NCI-H1417 treated with DMSO at 0.1 percent for 48 hours (cell line): ENCODE results near the gene APBA1.
"Not testable (repeated sequence)": the region's sequence is repeated elsewhere in the genome, so short reads cannot be mapped to it uniquely, and the experiment has no call there.

Experiments used
- DNase-seq: peaks from one replicate; lab custom pipeline; 2025; lab: John Stamatoyannopoulos, UW

APBA1 gene

DNA sequence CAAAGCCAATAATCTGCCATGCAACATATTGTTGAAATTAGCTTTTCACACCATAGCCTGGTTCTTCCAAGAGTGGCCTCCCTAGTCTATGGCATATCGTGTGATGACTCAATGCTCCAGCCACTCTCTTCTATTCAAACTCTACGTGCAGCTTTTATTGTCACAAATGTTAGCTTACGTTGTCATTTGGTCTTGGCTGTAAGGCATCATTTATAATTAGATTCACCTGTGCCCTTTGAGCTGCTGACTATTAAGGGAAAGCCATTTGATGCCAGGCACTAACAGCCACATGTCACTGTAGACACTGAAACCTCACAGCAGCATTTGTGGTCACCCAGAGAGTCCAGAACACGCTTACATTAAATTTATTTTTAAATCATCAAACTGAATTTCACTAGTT is 66.8 kb downstream of the APBA1 start:
- peak; percentile 26 for DNase-seq

DNA sequence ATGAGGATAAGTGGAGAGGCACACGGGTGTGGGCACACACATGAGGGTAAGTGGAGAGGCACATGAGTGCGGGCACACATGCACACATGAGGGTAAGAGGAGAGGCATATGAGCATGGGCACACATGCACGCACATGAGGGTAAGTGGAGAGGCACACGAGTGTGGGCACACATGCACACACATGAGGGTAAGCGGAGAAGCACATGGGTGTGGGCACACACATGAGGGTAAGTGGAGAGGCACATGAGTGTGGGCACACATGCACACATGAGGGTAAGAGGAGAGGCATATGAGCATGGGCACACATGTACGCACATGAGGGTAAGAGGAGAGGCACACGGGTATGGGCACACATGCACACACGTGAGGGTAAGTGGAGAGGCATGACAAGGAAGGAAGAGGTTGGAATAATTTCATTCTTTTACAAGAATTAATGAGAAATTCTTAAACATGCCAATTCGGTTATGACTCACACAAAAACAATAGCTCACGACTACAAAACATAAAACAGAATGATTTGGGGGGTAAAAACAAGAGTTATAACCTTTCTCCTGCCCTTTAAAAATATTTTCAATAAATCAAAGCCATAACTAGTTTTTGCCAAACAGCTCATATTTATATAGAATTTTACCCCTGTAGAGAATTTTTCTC is 67.5 kb downstream of the APBA1 start:
- no peak for DNase-seq

DNA sequence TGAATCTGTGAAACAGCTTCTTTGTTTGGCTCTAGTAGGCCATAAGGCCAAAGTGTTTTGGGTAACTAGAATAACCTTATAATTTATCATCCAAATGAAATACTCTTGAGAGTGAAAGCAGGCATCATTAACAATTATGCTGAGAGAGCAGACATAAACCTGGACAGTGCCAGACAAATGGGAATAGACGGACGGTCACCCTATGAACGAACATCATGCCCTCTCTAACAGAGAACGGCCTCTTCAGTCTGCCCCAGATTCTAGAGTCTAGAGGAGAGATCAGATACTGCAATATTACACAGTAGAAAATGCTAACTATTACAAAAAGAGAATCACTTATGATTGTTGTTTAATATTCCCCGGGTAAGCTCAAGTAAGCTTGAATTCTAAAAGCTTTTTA is 68.5 kb downstream of the APBA1 start:
- no peak for DNase-seq

DNA sequence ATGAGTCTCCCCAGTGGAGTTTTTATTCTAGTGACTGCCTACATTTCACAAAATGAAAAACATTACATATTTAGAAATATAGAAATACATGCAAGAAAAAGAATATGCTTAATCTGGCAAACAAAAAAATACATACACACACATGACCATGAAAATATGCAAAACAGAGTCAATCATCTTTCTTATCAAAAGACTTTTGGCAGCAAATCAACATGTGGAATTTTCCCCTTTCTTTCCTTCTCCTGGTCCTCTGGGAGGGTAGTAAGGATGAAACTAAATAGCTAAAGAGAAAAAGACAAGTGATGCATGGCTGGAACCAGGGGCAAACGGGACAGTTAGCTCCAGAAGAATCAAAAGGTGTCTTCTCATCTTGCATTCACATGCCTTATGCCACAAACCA is 69.4 kb downstream of the APBA1 start:
- no peak for DNase-seq

DNA sequence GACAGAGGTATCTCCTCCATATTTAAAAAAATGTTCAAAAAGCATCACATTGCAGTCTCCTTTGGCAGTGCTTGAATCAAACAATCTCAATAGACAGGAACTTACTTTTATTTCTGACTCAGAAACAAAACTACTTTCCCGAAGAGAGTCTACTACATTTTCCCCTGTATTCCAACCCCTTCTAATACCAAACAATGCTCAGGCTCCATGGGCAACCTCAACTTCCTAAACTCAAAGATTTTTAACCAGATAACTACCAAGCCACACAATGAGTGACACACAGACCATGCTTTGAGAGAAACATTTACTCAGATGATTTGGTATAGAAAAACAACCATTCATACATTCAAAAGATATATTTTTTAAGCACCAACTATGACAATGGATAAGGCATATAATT is 70.5 kb downstream of the APBA1 start:
- no peak for DNase-seq

DNA sequence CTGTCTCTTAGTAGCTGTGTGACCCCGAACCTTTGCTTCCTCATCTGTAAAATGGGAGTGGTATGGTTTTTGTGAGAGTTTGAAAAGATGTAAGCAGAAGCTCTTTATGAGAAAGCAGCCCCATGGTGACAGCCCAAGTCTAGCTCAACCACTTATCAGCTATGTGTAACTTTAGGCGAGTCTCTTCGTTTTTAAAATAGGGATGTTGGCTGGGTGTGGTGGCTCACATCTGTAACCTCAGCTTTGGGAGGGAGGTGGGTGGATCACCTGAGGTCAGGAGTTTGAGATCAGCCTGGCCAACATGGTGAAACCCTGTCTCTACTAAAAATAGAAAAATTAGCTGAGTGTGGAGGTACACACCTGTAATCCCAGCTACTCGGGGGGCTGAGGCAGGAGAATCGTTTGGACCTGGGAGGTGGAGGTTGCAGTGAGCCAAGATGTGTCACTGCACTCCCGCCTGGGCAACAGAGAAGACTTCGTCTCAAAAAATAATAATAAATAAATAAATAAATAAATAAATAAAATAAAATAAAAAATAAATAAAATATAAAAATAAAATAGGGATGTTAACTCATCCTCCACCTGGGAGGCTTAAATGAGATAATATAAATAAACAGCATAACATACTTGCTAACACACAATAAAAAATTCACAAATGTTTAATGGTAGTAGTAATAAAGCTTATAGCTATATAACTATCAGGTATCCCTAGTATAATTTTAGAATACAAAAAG is 71.7 kb downstream of the APBA1 start:
- DNase-seq, result no peak

DNA sequence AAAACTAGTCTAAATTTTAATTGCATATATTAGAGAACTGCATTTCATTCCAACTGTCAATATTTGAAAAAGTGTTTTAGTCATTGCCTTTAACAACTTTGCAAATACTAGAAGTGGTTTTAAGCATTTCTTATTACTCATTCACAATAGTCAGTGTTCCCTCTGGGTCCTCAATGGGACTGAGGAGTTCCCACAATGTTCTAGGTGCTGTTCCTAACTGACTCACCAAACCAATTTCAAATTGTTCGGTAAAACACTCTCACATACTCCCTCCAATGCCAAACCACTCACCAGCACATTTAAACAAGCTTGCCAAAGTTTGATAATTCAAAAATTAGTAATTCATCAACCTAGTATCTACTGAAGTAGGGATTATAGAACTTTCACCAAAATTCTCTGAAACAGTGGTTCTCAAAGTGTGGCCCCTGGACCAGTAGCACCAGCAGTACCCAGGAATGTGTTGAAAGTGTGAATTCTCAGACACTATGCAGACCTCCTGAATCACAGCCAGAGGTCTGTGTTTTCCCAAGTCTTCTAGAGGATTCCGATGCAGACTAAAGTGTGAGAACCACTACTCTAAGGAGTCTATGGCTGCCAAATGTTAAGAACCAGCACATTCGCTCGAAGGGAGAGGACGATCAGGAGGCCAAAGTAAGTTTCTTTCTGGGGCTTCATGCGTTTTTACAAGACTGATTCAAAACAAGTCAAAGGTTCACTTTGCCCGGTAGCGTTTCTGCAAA is 72.8 kb downstream of the APBA1 start:
- no peak for DNase-seq

DNA sequence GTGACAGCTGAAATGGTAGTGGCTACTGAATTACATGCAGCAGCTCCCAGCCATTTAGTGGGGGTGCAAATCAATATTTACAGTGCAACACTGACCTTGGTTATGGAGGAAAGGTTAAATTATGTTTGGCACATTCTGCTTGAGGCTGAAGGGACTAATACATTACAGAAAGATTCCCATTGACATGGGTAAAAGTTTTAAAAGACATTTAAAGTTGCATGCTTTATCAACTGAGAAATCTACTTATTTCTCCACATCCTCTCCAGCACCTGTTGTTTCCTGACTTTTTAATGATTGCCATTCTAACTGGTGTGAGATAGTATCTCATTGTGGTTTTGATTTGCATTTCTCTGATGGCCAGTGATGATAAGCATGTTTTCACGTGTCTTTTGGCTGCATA is 75.3 kb downstream of the APBA1 start:
- DNase-seq, result not testable (repeated sequence)

DNA sequence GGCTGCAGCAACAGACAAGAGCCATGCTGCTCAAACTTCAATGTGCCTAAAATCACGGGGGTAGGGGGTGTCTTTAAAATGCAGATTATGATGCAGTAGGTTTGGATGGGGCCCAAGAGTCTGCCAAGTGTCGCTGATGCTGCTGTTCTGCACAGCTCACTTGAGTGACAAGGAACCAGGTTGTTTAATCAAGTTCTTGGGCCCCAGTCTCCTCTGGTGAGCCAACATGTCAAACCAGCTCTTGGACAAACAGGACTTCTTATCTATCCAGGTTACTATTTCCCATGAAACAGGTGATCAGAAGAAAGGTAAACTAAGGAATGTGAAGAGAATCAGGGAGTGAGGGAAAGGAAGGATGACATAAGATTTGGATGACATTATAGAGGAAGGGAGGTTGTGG is 78.0 kb downstream of the APBA1 start:
- DNase-seq, result no peak

DNA sequence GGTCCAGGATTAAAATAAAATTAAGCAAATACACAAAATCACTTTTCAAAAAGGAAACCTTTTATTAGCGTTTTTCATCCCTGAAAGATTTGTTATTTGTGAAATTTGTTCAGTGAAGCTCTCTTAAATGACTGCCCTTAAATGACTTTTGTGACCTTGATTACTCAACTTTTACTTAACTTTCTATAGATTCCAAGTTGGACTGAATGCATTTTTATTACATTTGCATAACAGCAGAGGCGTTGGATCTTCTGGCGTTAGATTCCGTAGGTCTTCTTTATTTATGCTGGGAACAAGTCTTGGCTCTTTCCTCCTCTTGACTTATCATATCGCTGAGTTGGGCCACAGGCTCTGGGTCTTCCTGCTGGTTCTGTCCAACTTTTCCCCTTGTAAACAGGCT is 78.4 kb downstream of the APBA1 start:
- no peak for DNase-seq

DNA sequence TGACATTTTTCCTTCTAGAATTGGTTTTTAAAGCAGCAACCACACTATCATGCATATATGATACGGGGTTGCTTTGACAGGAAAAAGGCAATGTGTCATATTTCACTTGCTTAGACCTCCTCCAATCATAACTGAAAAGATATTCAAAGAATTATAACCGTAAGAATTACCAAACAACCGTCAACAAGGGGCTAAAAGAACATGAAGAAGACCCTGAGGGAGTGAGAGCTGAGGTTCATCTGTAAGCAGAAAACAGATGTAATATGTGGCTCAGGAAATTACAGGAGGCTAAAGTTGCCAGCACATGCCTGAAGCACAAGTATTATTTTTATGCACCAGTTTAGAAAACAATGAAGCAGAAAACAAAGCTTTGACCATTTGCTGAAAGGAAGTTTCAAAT is 78.9 kb downstream of the APBA1 start:
- no peak for DNase-seq

DNA sequence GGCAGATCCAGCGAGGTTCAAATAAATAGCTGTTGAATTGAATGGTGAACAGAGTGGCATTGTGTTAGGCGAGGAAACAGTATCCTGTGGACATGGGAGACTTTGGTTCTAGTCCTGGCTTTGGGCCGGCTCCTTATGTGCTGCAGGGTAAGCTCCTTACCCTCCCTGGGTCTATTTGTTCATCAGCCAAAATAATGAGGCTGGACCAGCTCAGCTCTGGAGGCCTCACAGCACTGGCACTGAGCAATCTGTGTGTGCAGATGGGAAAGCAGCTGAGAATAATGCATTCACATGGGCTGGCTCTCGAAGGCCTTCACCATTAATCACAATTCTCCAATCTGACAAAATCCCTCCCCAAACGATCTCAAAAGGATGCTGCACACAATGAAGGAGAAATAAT is 81.9 kb downstream of the APBA1 start:
- DNase-seq, result no peak

DNA sequence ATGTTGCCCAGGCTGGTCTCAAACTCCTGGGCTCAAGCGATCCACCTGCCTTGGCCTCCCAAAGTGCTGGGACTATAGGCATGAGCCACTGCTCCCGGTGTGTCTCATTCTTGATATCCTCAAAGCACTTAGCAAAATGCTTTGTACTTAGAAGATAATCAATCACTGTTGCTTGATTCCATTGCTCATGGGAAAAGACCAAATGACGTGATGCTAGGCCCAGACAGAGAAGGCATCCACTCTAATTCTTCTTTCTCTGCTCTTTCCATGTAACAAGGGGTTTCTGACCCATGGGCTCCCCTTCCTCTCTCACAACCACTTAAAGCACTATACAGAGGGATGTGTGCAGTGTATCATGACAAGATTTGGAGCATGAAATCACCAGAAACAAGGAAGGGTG is 83.0 kb downstream of the APBA1 start:
- DNase-seq, result no peak

DNA sequence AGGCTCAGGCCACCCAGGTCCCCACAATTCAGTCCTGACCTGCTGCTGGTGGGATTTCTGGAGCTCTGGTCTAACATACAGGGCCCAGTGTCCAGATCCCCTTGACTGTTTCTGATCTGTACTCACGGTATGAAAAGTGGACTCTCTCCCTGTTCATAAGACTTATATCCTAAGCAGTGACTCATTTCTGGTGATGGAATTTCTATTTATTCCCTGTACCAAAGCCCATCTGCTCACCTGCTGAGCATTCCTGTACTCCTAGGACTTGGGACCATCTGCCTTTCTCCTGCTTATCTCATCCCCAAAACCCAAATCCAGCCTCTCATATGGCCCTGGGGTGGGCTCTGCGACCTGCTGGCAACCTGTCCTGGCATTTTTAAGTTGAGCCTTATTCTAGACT is 86.6 kb downstream of the APBA1 start:
- DNase-seq, result no peak

DNA sequence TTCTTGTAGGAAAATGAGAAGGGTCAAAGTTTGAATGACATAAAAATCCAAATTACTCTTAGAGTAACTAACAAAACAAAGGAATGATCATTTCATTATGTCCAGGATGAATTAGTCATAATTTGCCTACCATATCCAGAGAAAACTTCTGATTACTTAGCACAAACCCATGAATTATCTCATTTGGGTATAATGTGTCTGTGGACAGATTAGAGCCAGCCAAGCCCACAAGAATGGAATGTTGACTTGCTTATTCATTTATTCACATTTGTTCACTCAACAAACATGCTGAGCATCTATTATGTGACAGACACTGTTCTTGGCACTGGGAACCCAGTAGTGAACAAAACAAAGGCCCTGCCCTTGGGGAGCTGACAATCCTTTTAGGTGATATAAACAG is 87.4 kb downstream of the APBA1 start:
- DNase-seq, result no peak

DNA sequence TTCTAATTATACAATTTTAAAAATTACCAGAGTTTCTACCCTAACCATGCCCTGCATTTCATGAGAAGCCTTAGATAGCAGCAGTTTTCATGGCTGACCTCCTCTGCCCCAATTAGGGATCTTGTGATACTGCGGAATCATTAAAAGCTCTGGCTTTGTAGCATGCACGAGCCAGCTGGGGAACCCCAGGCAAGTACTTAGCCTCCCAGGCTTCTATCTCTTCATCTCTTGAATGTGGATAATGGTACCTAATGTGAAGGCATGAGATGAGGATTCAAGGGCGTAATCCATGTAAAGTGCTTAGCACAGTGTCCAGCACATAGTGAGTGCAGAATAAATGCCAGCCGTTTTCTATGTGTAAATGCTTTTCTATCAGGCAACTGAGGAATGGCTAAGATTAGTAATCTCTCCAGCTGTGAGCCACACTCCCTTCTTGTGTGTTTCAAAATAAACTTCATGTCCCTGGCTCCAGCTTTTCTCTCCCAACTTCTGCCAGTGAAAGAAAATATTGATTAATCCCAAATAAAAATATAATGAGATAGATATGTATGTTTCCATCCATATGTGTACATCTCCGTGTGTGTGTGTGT is 88.4 kb downstream of the APBA1 start:
- DNase-seq, result no peak

DNA sequence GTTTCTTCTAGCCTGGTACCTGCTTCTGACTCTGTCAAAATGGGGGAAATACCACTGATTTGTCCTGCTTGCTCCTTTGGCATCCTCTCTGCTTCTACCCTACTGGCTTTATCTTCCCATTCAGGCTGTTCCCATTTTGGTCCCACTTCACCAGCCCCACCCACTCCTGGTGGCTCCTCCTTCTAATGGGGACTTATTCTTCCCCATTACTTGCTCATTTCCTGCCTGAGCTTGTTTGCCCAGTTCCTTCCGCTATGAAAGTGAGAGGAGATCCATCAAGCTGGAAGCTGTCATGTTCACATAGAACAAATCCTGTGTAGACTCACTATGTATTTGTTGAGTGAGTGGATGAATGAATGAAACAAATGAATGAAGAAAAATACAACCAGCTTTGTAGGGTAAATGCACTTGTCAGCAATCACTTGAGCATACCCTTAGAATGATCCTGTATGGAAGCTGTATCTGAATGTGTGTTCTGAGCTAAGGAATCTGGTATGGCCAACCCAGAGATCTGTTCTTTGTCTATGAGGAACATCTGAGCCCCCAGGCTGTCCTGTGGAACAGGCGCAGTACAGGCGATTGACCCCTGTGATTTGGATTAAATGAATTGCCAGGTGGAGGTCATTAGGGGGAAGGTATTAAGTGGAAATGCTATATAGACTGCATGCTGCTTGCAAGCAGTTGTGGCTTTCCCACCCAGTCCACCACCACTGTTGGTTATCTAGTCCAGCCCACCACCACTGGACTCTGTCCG is 89.5 kb downstream of the APBA1 start:
- no peak for DNase-seq

DNA sequence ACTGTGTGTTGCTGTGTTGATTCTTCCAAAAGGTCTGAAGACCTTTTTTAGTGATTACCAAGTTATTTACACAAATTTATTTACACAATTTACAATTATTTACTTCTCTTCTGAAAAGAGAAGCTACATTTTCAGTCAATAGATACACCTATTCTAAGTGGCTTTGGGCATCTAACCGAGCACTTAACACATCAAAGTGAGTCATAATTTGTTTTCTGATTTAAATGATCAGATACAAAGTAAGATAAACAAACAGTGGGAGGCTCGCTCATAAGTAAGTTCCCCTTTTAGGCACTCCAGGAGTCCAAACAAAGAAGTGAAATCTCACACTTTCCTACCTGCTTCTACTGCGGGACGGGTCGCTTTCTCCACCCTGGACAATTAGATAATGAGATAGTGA is 90.2 kb downstream of the APBA1 start:
- no peak for DNase-seq

DNA sequence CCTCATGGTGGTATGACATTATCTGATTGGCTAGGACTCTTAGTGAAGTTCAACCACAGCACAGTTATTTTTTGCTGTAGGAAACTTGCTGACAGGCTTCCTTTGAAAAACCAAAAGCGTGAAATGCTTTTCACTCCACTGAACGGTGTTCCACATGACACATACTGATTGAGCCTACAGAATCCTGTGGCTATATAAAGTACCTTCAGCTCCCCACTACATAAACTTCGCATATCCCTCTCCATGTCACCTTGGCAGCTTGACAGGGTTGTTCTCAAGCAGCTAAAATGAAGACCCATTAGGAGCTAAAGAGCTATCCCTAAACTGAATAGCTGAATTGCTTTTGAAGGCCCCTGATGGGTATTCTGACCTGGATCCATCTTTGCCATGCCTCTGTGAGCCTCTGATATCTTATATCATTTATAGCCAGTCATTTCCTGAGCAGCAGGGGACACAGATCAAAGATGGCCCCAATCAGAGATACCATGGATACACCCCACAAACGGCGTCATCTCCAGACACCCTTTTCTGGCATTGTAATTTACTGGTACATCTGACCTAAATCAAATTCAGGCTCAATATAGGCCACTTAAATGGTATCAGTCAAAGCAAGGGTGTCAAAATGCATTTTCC is 91.5 kb downstream of the APBA1 start:
- no peak for DNase-seq

DNA sequence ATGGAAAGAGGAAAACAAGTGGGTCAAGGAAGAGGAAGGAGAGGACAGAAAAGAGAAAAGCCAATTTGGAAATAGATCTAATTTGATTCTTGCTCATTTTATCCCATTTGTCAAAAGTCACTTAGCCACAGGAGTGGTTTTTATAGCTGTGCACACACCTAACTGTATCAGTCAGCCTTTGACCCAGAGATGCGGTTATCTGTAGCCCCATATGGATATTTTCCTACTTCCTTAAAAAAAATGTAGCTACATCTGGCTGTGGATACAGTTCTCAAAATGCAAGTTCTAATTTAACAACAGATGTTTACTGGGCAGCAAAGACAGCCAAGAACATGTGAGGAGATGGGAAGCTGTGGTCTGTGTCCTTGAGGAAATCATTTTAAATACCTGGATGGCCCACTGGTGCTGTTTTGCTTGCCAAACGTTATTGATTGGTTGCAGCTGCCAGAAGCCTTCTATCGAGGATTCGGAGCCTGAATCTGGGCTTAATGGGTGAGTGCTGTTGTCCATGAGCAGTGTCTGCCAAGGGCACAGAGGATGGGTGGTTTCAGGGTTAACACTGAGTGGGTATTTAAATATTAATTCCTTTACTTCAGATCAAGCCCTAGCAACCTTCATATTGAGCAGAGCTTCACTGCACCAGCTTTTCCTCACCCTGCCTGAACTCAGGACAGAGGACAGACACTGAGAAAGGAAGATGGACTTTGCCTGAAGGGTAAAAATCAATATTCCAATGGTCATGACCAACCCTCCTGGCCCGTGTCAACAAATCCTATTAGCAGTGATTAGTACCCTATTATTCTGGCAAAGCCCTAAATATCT is 92.2 kb downstream of the APBA1 start:
- DNase-seq, result no peak
